Sigmoid colon (tissue), 4 donors: Measurements from ENCODE around the gene PARD3.

Experiments
- EP300 ChIP-seq, 4 donors: sonication (generic); formaldehyde crosslinking; IDR thresholded peaks; one replicate each; pipeline ENCODE4 v1.6.1; 2017; ENCODE audit warnings: antibody characterized with exemption in 4 of 4
- POLR2A ChIP-seq, 2 donors: fragments of 450-650 bp; IDR thresholded peaks; one replicate each; pipeline ENCODE4 v1.6.1; 2016; ENCODE audit warnings: antibody characterized with exemption in 2 of 2, mild to moderate bottlenecking in 2 of 2, moderate library complexity in 2 of 2
- POLR2AphosphoS5 ChIP-seq, 4 donors: sonication (generic); formaldehyde crosslinking; IDR thresholded peaks; one replicate each; pipeline ENCODE4 v1.6.1; 2017; ENCODE audit warnings: antibody characterized with exemption in 4 of 4
- TF ChIP-seq, protein P1 (sequence below), 4 experiments: fragments of 450-650 bp in 3 of 4; fragments of 200-600 bp in 1 of 4; IDR thresholded peaks; one replicate each; pipeline ENCODE4 v1.5.1; 2016 to 2019; ENCODE audit warnings: antibody characterized with exemption in 4 of 4, mild to moderate bottlenecking in 3 of 4, moderate library complexity in 2 of 4

DNA sequence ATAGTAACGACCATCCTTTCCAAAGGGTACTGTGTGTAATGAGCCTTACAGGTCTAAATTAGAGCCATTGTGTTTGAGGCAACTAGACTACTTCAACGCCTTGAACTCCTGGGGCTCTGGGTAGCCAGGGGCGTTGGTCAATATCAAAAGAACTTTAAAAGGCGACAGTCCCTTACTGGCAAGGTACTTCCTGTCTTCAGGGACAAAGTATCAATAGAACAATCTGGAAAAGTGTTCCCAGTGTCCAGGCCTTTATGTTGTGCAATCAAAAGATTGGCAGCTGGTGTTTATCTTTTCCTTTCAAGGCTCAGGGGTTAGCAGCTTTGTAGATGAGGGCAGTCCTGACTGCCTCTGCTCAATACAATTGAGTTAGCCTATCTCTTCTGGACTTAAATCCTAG lies 284.3 kb downstream of the PARD3 start:
- TF ChIP-seq, protein P1, sequence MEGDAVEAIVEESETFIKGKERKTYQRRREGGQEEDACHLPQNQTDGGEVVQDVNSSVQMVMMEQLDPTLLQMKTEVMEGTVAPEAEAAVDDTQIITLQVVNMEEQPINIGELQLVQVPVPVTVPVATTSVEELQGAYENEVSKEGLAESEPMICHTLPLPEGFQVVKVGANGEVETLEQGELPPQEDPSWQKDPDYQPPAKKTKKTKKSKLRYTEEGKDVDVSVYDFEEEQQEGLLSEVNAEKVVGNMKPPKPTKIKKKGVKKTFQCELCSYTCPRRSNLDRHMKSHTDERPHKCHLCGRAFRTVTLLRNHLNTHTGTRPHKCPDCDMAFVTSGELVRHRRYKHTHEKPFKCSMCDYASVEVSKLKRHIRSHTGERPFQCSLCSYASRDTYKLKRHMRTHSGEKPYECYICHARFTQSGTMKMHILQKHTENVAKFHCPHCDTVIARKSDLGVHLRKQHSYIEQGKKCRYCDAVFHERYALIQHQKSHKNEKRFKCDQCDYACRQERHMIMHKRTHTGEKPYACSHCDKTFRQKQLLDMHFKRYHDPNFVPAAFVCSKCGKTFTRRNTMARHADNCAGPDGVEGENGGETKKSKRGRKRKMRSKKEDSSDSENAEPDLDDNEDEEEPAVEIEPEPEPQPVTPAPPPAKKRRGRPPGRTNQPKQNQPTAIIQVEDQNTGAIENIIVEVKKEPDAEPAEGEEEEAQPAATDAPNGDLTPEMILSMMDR (IDR thresholded peaks at IDR 0.05): no peak
- TF ChIP-seq POLR2A (IDR thresholded peaks at IDR 0.05): no peak
- TF ChIP-seq POLR2AphosphoS5 (IDR thresholded peaks at IDR 0.05): no peak
- no peak for TF ChIP-seq EP300 (IDR thresholded peaks at IDR 0.05)
